PC-9 (cell line): Measurements from ENCODE around the gene SHC3. TPM values are rescaled to one million over a fixed set of nuclear protein-coding genes. Genes with fewer than 3 reads are reported as not detected.

ENCODE experiments used
- BruUV-seq: library from RNA; stranded (reverse); fragments of 400-500 nt; replicated peaks from 2 replicates; lab custom pipeline; 2021; lab: Mats Ljungman, UMichigan
- CTCF ChIA-PET: fragments of 300-600 bp; sonication (Branson Sonifier 250); formaldehyde crosslinking; loops from one replicate; lab custom pipeline; 2022; ENCODE audit warnings: antibody characterized with exemption; lab: Charles Lee
- POLR2A ChIA-PET: fragments of 300-600 bp; sonication (Branson Sonifier 250); formaldehyde crosslinking; loops from one replicate; lab custom pipeline; 2022; ENCODE audit warnings: antibody characterized with exemption; ENCODE audit not compliant: unreplicated experiment; lab: Charles Lee
- DNase-seq, 2 experiments: peaks; one replicate each; pipeline versions ENCODE4 v3.0.0 to v3.0.0-alpha.2; 2015 to 2022; ENCODE audit warnings: mixed read lengths in 1 of 2
- H2AFZ ChIP-seq: fragments of 200-600 bp; sonication (generic); 2 replicates; pipeline ENCODE4 v1.8.1; 2017; ENCODE audit warnings: antibody characterized with exemption
- H3F3A ChIP-seq: fragments of 200-600 bp; sonication (generic); 2 replicates; pipeline ENCODE4 v1.8.1; 2017; ENCODE audit warnings: antibody characterized with exemption, mild to moderate bottlenecking, low read depth; ENCODE audit not compliant: insufficient read depth
- H3K27ac ChIP-seq: fragments of 200-600 bp; sonication (generic); 2 replicates; pipeline ENCODE4 v1.6.1; 2016; ENCODE audit warnings: mixed run types
- H3K27me3 ChIP-seq: fragments of 200-600 bp; sonication (generic); 2 replicates; pipeline ENCODE4 v1.6.1; 2016; ENCODE audit warnings: low read depth, mixed run types; ENCODE audit not compliant: insufficient read depth
- H3K36me3 ChIP-seq: fragments of 200-600 bp; sonication (generic); 2 replicates; pipeline ENCODE4 v1.6.1; 2016; ENCODE audit warnings: low read depth, mixed run types
- H3K4me1 ChIP-seq: fragments of 200-600 bp; sonication (generic); replicated peaks from 2 replicates; pipeline ENCODE4 v1.6.1; 2016; ENCODE audit warnings: mixed run types; ENCODE audit not compliant: insufficient read depth
- H3K4me2 ChIP-seq: fragments of 200-600 bp; sonication (generic); 2 replicates; pipeline ENCODE4 v1.6.1; 2017; ENCODE audit warnings: mixed run types
- H3K4me3 ChIP-seq: fragments of 200-600 bp; sonication (generic); 2 replicates; pipeline ENCODE4 v1.6.1; 2016; ENCODE audit warnings: mixed run types
- H3K79me2 ChIP-seq: fragments of 200-600 bp; sonication (generic); 2 replicates; pipeline ENCODE4 v1.6.1; 2017; ENCODE audit warnings: low read depth, mixed run types
- H3K9me2 ChIP-seq: fragments of 200-600 bp; sonication (generic); 2 replicates; pipeline ENCODE4 v1.8.1; 2017; ENCODE audit warnings: mild to moderate bottlenecking; ENCODE audit not compliant: insufficient read depth
- H3K9me3 ChIP-seq: fragments of 200-600 bp; sonication (generic); 2 replicates; pipeline ENCODE4 v1.8.1; 2016; ENCODE audit warnings: low read depth; ENCODE audit not compliant: insufficient read depth
- H4K20me1 ChIP-seq: fragments of 200-600 bp; sonication (generic); 2 replicates; pipeline ENCODE4 v1.8.1; 2017; ENCODE audit not compliant: insufficient read depth
- CTCF ChIP-seq: fragments of 200-600 bp; sonication (generic); conservative IDR thresholded peaks from 2 replicates; pipeline ENCODE4 v1.6.1; 2017; ENCODE audit warnings: mixed run types, antibody characterized with exemption, mild to moderate bottlenecking, moderate library complexity
- EZH2 ChIP-seq: fragments of 200-600 bp; sonication (generic); IDR thresholded peaks from 2 replicates; pipeline ENCODE4 v1.8.0; 2017; ENCODE audit warnings: antibody characterized with exemption, low read depth
- intact Hi-C: fragments of 100-400 bp; cut with micrococcal nuclease; formaldehyde crosslinking; loops from one replicate; pipeline ENCODE4 v1.10.0; 2022; ENCODE audit not compliant: unreplicated experiment
- total RNA-seq: library from RNA; stranded (reverse); gene quantifications from 2 replicates; pipeline ENCODE4 v1.2.3, GENCODE V29; 2021

The SHC3 gene
- total RNA-seq, 1 experiment from 2014 or later, result 15.9 TPM

GRCh38 chr9:89097219-89097618 lies 81.4 kb downstream of the SHC3 start:
- POLR2A ChIA-PET, result no interaction called here
- no peak for DNase-seq
- Histone ChIP-seq H3K4me2 (no peak overlapping the region), H3K79me2 (no peaks in the 10 kb centered on the region), H2AFZ (no peak overlapping the region), H3K4me3 (no peak overlapping the region), H3K27ac (no peak overlapping the region), H3F3A (no peaks in the 10 kb centered on the region), H3K9me2 (peaks cover 4% of the 10 kb centered on the region; the same call in 1 of the 2 replicates), H3K9me3 (no peaks in the 10 kb centered on the region), H4K20me1 (no peaks in the 10 kb centered on the region), H3K36me3 (no peaks in the 10 kb centered on the region), H3K27me3 (no peaks in the 10 kb centered on the region), H3K4me1 (no peaks in the 10 kb centered on the region)
- BruUV-seq, result no TSS peak
- no peak for TF ChIP-seq EZH2
- no peak for TF ChIP-seq CTCF
- intact Hi-C loops, result no loop called here
- CTCF ChIA-PET, result no interaction called here

GRCh38 chr9:89096807-89097206 lies 81.8 kb downstream of the SHC3 start:
- H3F3A ChIP-seq, result no peaks in the 10 kb centered on the region
- H3K79me2 ChIP-seq, result no peaks in the 10 kb centered on the region
- no peaks in the 10 kb centered on the region for H3K27me3 ChIP-seq
- no peaks in the 10 kb centered on the region for H3K36me3 ChIP-seq
- ChIA-PET CTCF (no interaction called here), POLR2A (no interaction called here)
- no peak overlapping the region for H3K4me3 ChIP-seq
- no peak overlapping the region for H2AFZ ChIP-seq
- no peaks in the 10 kb centered on the region for H4K20me1 ChIP-seq
- H3K4me1 ChIP-seq, result no peaks in the 10 kb centered on the region
- H3K4me2 ChIP-seq, result no peak overlapping the region
- no peak for DNase-seq
- no TSS peak for BruUV-seq
- intact Hi-C loops, result no loop called here
- peaks cover 2% of the 10 kb centered on the region; the same call in 1 of the 2 replicates for H3K9me2 ChIP-seq
- H3K27ac ChIP-seq, result no peak overlapping the region
- TF ChIP-seq EZH2, result no peak
- no peak for TF ChIP-seq CTCF
- H3K9me3 ChIP-seq, result no peaks in the 10 kb centered on the region

DNA sequence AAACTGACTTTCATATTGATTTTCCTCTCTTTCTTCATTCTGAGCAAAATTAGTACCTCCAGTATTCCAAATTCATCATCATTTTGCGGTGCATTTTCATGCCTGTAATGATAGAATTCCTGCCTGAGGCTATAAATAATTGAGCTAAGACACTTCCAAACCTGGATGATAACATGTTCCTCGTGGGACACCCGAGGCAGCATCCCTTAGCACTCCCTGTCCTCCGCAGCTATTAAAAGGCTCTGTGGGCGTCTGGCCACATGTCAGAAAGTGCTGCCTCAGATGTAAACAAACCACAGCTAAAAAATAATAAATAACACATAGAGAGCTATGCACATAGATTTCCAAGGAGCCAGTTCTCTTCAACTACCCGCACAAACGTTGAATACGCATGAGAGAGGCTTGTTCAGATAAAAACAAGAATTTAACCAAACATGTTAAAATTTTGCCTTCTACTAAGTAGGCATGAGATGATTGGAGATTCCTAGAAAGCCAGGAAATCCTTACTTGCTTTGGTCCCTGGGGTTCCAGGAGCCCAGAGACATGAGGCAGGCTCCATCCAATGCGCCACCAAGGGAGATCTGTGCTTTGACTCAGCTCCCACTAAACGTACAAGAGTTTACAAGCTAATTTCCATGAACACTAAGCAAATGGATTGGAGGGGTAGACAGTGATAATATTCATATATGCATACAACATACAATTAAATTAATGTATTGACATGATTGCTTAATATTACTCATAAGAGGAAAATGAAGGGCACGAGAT lies 82.7 kb downstream of the SHC3 start:
- Histone ChIP-seq H3K27ac (no peak overlapping the region), H3K9me3 (no peaks in the 10 kb centered on the region), H3K79me2 (no peaks in the 10 kb centered on the region), H3K4me3 (no peak overlapping the region), H3K4me2 (no peak overlapping the region), H3K36me3 (no peaks in the 10 kb centered on the region), H3K27me3 (no peaks in the 10 kb centered on the region), H3K9me2 (no peaks in the 10 kb centered on the region), H3F3A (no peaks in the 10 kb centered on the region), H2AFZ (no peak overlapping the region), H3K4me1 (no peaks in the 10 kb centered on the region), H4K20me1 (no peaks in the 10 kb centered on the region)
- no TSS peak for BruUV-seq
- no peak for DNase-seq
- CTCF ChIA-PET, result no interaction called here
- no peak for TF ChIP-seq EZH2
- no peak for TF ChIP-seq CTCF
- intact Hi-C loops, result no loop called here
- POLR2A ChIA-PET, result no interaction called here
